AG04450 (cell line): ENCODE data around the gene DGAT2. TPM values are rescaled to one million over a fixed set of nuclear protein-coding genes. Genes with fewer than 3 reads are reported as not detected.

ENCODE experiments used
- CTCF ChIA-PET: fragments of 300-600, 350-600 bp; formaldehyde crosslinking; extraction: SDS; loops from one replicate; lab custom pipeline; 2022; ENCODE audit warnings: antibody characterized with exemption, inconsistent platforms; lab: Charles Lee
- POLR2A ChIA-PET: fragments of 350-600 bp; formaldehyde crosslinking; extraction: SDS; loops from one replicate; lab custom pipeline; 2021; ENCODE audit warnings: antibody characterized with exemption, inconsistent platforms; lab: Yijun Ruan, JAX
- DNase-seq: peaks from one replicate; pipeline ENCODE4 v3.0.0-alpha.2; 2011; ENCODE audit warnings: low read depth, low spot score
- H3K27ac ChIP-seq: one replicate; pipeline ENCODE4 v1.5.1; 2012; ENCODE audit warnings: low read depth, low read length, control low read depth
- H3K27me3 ChIP-seq: one replicate; pipeline ENCODE4 v1.6.0; 2012; ENCODE audit warnings: low read length; ENCODE audit not compliant: control insufficient read depth, insufficient read depth
- H3K4me3 ChIP-seq: 2 replicates; pipeline ENCODE4 v1.5.1; 2011; ENCODE audit warnings: mild to moderate bottlenecking, low read depth, low read length, control low read depth
- H3K9me3 ChIP-seq: 2 replicates; pipeline ENCODE4 v1.5.1; 2012; ENCODE audit warnings: low read length; ENCODE audit not compliant: control insufficient read depth, insufficient read depth
- polyA plus RNA-seq: library from polyadenylated mRNA; depleted of rRNA; stranded (reverse); fragments of >200 nt; gene quantifications from 2 replicates; pipeline ENCODE4 v1.2.3, GENCODE V29; 2011
- TF ChIP-seq, protein P1 (sequence below): IDR thresholded peaks from 2 replicates; pipeline ENCODE4 v1.5.1; 2011; ENCODE audit warnings: low read depth, low read length, control low read depth, inconsistent platforms

DGAT2 gene
- polyA plus RNA-seq, 1 experiment: 0.56 TPM

DNA sequence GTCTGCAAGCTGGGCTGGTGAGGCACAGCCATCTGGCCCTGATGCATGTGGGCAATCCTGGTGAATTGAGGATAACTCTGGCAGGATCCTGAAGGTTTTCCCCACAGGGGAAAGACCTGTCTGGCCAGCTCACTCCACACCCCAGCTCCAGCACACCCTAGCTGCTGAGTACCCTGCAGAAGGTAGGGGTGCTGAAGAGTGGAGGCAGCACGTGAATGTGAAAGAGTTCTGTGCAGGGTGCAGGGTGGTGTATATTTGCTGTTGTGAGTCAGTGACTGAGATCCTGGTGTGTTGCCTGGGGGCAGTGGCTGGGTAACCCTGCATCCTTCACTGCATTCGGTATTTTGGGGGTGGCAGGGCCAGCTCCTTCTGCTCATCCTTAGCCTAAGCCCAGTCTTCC is 22.4 kb downstream of the DGAT2 start:
- Histone ChIP-seq H3K27ac (no peak overlapping the region), H3K4me3 (no peak overlapping the region), H3K9me3 (no peaks in the 10 kb centered on the region), H3K27me3 (peaks cover 40% of the 10 kb centered on the region)
- DNase-seq: no peak
- ChIA-PET POLR2A (no interaction called here), CTCF (no interaction called here)
- TF ChIP-seq, protein P1, sequence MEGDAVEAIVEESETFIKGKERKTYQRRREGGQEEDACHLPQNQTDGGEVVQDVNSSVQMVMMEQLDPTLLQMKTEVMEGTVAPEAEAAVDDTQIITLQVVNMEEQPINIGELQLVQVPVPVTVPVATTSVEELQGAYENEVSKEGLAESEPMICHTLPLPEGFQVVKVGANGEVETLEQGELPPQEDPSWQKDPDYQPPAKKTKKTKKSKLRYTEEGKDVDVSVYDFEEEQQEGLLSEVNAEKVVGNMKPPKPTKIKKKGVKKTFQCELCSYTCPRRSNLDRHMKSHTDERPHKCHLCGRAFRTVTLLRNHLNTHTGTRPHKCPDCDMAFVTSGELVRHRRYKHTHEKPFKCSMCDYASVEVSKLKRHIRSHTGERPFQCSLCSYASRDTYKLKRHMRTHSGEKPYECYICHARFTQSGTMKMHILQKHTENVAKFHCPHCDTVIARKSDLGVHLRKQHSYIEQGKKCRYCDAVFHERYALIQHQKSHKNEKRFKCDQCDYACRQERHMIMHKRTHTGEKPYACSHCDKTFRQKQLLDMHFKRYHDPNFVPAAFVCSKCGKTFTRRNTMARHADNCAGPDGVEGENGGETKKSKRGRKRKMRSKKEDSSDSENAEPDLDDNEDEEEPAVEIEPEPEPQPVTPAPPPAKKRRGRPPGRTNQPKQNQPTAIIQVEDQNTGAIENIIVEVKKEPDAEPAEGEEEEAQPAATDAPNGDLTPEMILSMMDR: no peak

DNA sequence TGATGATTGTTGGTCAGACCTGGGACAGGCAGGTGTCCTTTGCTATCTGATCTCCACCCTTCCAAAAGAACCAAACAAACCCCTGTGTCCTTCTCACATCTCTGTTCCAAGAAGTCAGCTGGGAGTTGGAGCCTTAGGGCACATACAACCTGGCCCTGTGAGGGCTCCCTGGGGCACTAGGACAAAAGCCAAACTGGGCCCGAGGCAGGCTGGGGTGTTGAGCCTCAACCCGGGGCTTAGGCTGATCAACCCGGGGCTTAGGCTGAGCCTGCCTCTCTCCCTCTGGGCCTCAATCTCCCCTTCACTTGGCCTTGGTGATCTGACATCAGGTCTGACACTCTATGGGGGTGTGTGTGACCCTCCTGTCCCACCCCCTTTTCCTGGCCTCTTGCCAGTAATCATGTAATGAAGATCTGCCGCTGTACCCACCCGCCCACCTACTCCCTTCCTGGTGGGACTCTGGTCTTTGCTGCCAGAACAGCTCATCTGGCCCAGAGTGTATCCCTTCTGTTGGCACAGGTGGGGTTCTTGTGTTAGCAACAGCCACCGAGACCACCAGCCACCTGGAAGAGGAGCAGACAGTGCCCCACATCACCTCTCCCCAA is 23.7 kb downstream of the DGAT2 start:
- CTCF ChIA-PET: interaction anchor here (0.7 kb wide), 1 partner anchor 11 kb away, joined by 3 read pairs; no protein-coding TSS in a partner anchor
- Histone ChIP-seq H3K9me3 (no peaks in the 10 kb centered on the region), H3K27me3 (peaks cover 40% of the 10 kb centered on the region), H3K4me3 (no peak overlapping the region), H3K27ac (no peak overlapping the region)
- POLR2A ChIA-PET: no interaction called here
- no peak for DNase-seq
- TF ChIP-seq, protein P1: no peak

DNA sequence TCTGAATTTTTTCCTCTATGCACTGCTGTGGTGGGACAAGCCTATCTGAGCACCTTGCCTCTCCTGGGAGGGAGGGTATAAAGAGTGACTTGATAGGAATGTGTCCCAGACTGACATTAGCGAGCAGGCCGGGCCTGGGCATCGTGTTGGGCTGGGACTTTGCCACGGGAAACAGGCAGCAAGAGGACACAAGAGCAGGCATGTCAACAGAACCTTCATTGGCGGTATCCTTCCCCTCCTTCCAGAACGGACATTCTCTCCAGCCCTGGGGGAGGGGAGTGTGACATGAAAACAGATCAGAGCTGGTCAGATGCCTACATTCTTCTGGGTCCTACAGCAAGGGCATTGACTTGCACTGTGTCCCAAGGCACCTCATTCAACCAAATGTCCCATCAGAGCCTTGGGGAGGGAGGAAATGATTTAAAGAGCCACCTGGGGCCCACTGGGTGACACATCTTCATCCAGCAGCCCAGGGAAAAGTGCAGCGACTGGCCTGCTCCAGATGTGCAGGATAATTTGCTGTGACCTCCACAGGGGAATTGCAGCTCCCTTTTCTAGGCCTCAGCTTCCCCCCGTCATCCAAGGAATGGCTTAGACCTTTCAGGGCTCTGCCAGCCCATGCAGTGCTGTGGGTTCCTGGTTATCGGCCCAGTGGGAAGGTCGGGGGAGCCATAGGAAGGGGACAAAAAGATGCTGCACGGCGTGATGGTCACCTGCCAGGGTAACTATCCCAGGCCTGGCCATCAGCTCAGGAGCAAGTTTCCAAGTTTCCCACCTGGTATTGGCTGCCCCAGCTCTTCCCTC is 24.6 kb downstream of the DGAT2 start:
- H3K27me3 ChIP-seq: peaks cover 40% of the 10 kb centered on the region
- H3K4me3 ChIP-seq: no peak overlapping the region
- TF ChIP-seq, protein P1: no peak
- CTCF ChIA-PET: interaction anchor here (1.1 kb wide), 1 partner anchor 359 kb away, joined by 4 read pairs; no protein-coding TSS in a partner anchor
- no peak overlapping the region for H3K27ac ChIP-seq
- H3K9me3 ChIP-seq: no peaks in the 10 kb centered on the region
- DNase-seq: no peak
- POLR2A ChIA-PET: no interaction called here

DNA sequence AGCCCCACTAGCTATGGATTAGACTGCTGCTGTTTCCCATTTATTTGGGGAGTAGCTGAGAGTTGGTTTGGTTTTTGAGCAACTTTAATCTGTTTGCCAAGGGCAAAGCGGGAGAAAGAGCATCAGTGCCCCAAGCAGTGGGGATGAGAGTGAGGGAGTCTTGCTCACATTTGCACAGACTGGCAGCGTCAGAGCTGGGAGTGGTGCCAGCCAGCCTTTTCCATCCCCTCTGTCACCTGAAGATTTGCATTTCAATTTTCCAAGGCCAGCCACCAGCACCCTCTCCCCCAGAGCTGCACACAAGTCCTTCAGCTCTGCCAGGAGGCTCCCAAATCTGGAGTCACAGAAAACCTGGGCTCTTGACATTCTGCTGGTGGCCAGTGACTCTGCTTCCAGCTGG is 25.4 kb downstream of the DGAT2 start:
- Histone ChIP-seq H3K9me3 (no peaks in the 10 kb centered on the region), H3K27ac (no peak overlapping the region), H3K4me3 (no peak overlapping the region), H3K27me3 (peaks cover 35% of the 10 kb centered on the region)
- DNase-seq: no peak
- POLR2A ChIA-PET: no interaction called here
- TF ChIP-seq, protein P1: no peak
- CTCF ChIA-PET: interaction anchor here (1.1 kb wide), 1 partner anchor 358 kb away, joined by 4 read pairs; no protein-coding TSS in a partner anchor
